Measurements from ENCODE around the gene PDE6G. TPM values are rescaled to one million over a fixed set of nuclear protein-coding genes. Genes with fewer than 3 reads are reported as not detected.
"Not testable (repeated sequence)": the region's sequence is repeated elsewhere in the genome, so short reads cannot be mapped to it uniquely, and the experiment has no call there.

PDE6G gene
- total RNA-seq, 1 donor from 2014 or later = not detected

- no peak for ATAC-seq
These were observed 24.9 kb downstream of the PDE6G start for GRCh38 chr17:81631482-81631881.

- no peak for ATAC-seq
These were observed 26.1 kb downstream of the PDE6G start for GRCh38 chr17:81630274-81630673.

GRCh38 chr17:81621494-81622130, 34.7 kb downstream of the PDE6G start:
- peak; percentile 35 for ATAC-seq

GRCh38 chr17:81618307-81618706, 38.0 kb downstream of the PDE6G start:
- ATAC-seq = not testable (repeated sequence)

GRCh38 chr17:81616877-81617276, 39.5 kb downstream of the PDE6G start:
- ATAC-seq = no peak

GRCh38 chr17:81615401-81615930, 40.9 kb downstream of the PDE6G start:
- no peak for ATAC-seq

GRCh38 chr17:81612172-81612970, 44.0 kb downstream of the PDE6G start:
- no peak for ATAC-seq

- ATAC-seq = no peak
These were observed 46.6 kb downstream of the PDE6G start for GRCh38 chr17:81609541-81610311.

- peak; percentile 25 for ATAC-seq
These were observed 47.7 kb downstream of the PDE6G start for GRCh38 chr17:81608605-81609004.

- no peak for ATAC-seq
These were observed 48.3 kb downstream of the PDE6G start for GRCh38 chr17:81608082-81608481.

- no peak for ATAC-seq
These were observed 48.9 kb downstream of the PDE6G start for GRCh38 chr17:81607431-81607830.

- ATAC-seq = no peak
These were observed 52.3 kb downstream of the PDE6G start for GRCh38 chr17:81603846-81604610.

GRCh38 chr17:81601525-81602120, 54.7 kb downstream of the PDE6G start:
- peak; percentile 71 for ATAC-seq

Other genes starting within 250 kb of the PDE6G start
- gene ACTG1, start 143.7 kb downstream of the PDE6G start, total RNA-seq = 4,027 TPM
- 0.76 TPM for gene FSCN2, start 128.2 kb downstream of the PDE6G start, total RNA-seq
- gene FAAP100, start 104.2 kb downstream of the PDE6G start, total RNA-seq = 16.3 TPM
- 92.8 TPM for gene NPLOC4, start 19.4 kb downstream of the PDE6G start, total RNA-seq
- gene TSPAN10, start 19.3 kb downstream of the PDE6G start, total RNA-seq = 2.2 TPM
- gene OXLD1, start 10.1 kb upstream of the PDE6G start, total RNA-seq = 22.4 TPM
- 21.4 TPM for gene CCDC137, start 10.2 kb upstream of the PDE6G start, total RNA-seq
- gene ARL16, start 27.3 kb upstream of the PDE6G start, total RNA-seq = 24.3 TPM
- 62.5 TPM for gene HGS, start 27.5 kb upstream of the PDE6G start, total RNA-seq
- gene MRPL12, start 46.8 kb upstream of the PDE6G start, total RNA-seq = 89.5 TPM
- gene SLC25A10, start 55.7 kb upstream of the PDE6G start, total RNA-seq = 37.2 TPM
- gene GCGR, start 147.6 kb upstream of the PDE6G start, total RNA-seq = 0.08 TPM
- 18.7 TPM for gene MCRIP1, start 176.7 kb upstream of the PDE6G start, total RNA-seq
- 0.24 TPM for gene PPP1R27, start 178.5 kb upstream of the PDE6G start, total RNA-seq
- 812 TPM for gene P4HB, start 204.0 kb upstream of the PDE6G start, total RNA-seq
- 300 TPM for gene ARHGDIA, start 214.8 kb upstream of the PDE6G start, total RNA-seq
- 68.9 TPM for gene ALYREF, start 235.0 kb upstream of the PDE6G start, total RNA-seq
- gene ANAPC11, start 235.2 kb upstream of the PDE6G start, total RNA-seq = 113 TPM
- gene NPB, start 245.7 kb upstream of the PDE6G start, total RNA-seq = 0.24 TPM